Liver (tissue), 9 donors: Measurements from ENCODE around the gene MARK1. TPM values are rescaled to one million over a fixed set of nuclear protein-coding genes. Genes with fewer than 3 reads are reported as not detected.
"Not testable (repeated sequence)": the region's sequence is repeated elsewhere in the genome, so short reads cannot be mapped to it uniquely, and the experiment has no call there.

Experiments
- DNase-seq: peaks from one replicate; pipeline ENCODE4 v3.0.0-alpha.2; 2017; ENCODE audit warnings: low spot score
- H3K27ac ChIP-seq, 2 donors: one replicate each; pipeline ENCODE4 v1.7.0; 2013; ENCODE audit warnings: inconsistent platforms in 2 of 2, low read length in 2 of 2, control low read depth in 1 of 2, low read depth in 1 of 2, mild to moderate bottlenecking in 1 of 2
- H3K27me3 ChIP-seq, 4 donors: one replicate each; pipeline versions ENCODE4 v1.6.1 to v1.7.0; 2013; ENCODE audit warnings: low read length in 3 of 4, inconsistent platforms in 1 of 4, mild to moderate bottlenecking in 1 of 4, moderate library complexity in 1 of 4; ENCODE audit not compliant: control insufficient read depth in 4 of 4, insufficient read depth in 4 of 4
- H3K36me3 ChIP-seq, 4 donors: one replicate each; pipeline versions ENCODE4 v1.6.1 to v1.7.0; 2013; ENCODE audit warnings: low read length in 3 of 4, mild to moderate bottlenecking in 3 of 4, low read depth in 1 of 4, moderate library complexity in 1 of 4; ENCODE audit not compliant: control insufficient read depth in 4 of 4, insufficient read depth in 3 of 4
- H3K4me1 ChIP-seq, 4 donors: one replicate each; pipeline versions ENCODE4 v1.6.1 to v1.7.0; 2013; ENCODE audit warnings: low read length in 3 of 4, mild to moderate bottlenecking in 3 of 4, moderate library complexity in 1 of 4; ENCODE audit not compliant: control insufficient read depth in 4 of 4, insufficient read depth in 4 of 4
- H3K4me3 ChIP-seq, 3 donors: one replicate each; pipeline versions ENCODE4 v1.6.1 to v1.7.0; 2013; ENCODE audit warnings: low read length in 3 of 3, control low read depth in 1 of 3, low read depth in 1 of 3, mild to moderate bottlenecking in 1 of 3
- H3K9ac ChIP-seq, 2 donors: one replicate each; pipeline ENCODE4 v1.7.0; 2013; ENCODE audit warnings: low read length in 2 of 2, mild to moderate bottlenecking in 2 of 2, moderate library complexity in 2 of 2, control low read depth in 1 of 2, low read depth in 1 of 2
- H3K9me3 ChIP-seq, 4 donors: one replicate each; pipeline versions ENCODE4 v1.6.1 to v1.7.0; 2013; ENCODE audit warnings: low read length in 3 of 4; ENCODE audit not compliant: control insufficient read depth in 4 of 4
- CTCF ChIP-seq: fragments of 150-350 bp; IDR thresholded peaks from 2 replicates; pipeline ENCODE4 v1.5.1; 2017; ENCODE audit warnings: improper control_type of control experiment, low read depth, low read length; ENCODE audit not compliant: missing input control
- EGR1 ChIP-seq, 2 donors: IDR thresholded peaks; 2 replicates each; pipeline ENCODE4 v1.6.1; 2016 to 2018; ENCODE audit warnings: antibody characterized with exemption in 2 of 2, low read depth in 2 of 2
- FOXA1 ChIP-seq: IDR thresholded peaks from 2 replicates; pipeline ENCODE4 v1.6.1; 2016; ENCODE audit warnings: antibody characterized with exemption
- FOXA2 ChIP-seq: IDR thresholded peaks from 2 replicates; pipeline ENCODE4 v1.6.1; 2016; ENCODE audit warnings: antibody characterized with exemption
- GABPA ChIP-seq, 2 donors: IDR thresholded peaks in 1 of 2; conservative IDR thresholded peaks in 1 of 2; 2 replicates each; pipeline ENCODE4 v1.6.1; 2016; ENCODE audit warnings: antibody characterized with exemption in 2 of 2, mild to moderate bottlenecking in 1 of 2, moderate library complexity in 1 of 2
- HNF4A ChIP-seq, 2 donors: conservative IDR thresholded peaks; 2 replicates each; pipeline ENCODE4 v1.6.1; 2016; ENCODE audit warnings: antibody characterized with exemption in 2 of 2, mild to moderate bottlenecking in 2 of 2
- HNF4G ChIP-seq: IDR thresholded peaks from 2 replicates; pipeline ENCODE4 v1.6.1; 2016; ENCODE audit warnings: antibody characterized with exemption
- JUND ChIP-seq, 2 donors: IDR thresholded peaks; 2 replicates each; pipeline ENCODE4 v1.6.1; 2016; ENCODE audit warnings: antibody characterized with exemption in 2 of 2
- NR2F2 ChIP-seq: IDR thresholded peaks from 2 replicates; pipeline ENCODE4 v1.6.1; 2016; ENCODE audit warnings: antibody characterized with exemption
- RAD21 ChIP-seq, 2 donors: IDR thresholded peaks; 2 replicates each; pipeline ENCODE4 v1.6.1; 2016; ENCODE audit warnings: antibody characterized with exemption in 2 of 2, mild to moderate bottlenecking in 2 of 2
- SP1 ChIP-seq: IDR thresholded peaks from 2 replicates; pipeline ENCODE4 v1.6.1; 2018; ENCODE audit warnings: antibody characterized with exemption, mild to moderate bottlenecking
- TAF1 ChIP-seq: conservative IDR thresholded peaks from 2 replicates; pipeline ENCODE4 v1.6.1; 2016; ENCODE audit warnings: antibody characterized with exemption, mild to moderate bottlenecking
- YY1 ChIP-seq: IDR thresholded peaks from 2 replicates; pipeline ENCODE4 v1.6.1; 2016; ENCODE audit warnings: antibody characterized with exemption, mild to moderate bottlenecking
- WGBS: extraction: QIAGEN DNeasy Blood & Tissue Kit; methylation state at CpG from one replicate; pipeline ENCODE4 v1.1.7; 2013; 5-methylcytosine and 5-hydroxymethylcytosine counted together
- polyA plus RNA-seq, 2 donors: library from polyadenylated mRNA; stranded (reverse) in 1 of 2; unstranded in 1 of 2; fragments of 200-250 nt in 1 of 2; fragments of >200 nt in 1 of 2; fragmentation: Nextera tagmentation in 1 of 2; extraction: Ambion mirVana in 1 of 2; gene quantifications; one replicate each; pipeline versions ENCODE4 v1.2.1 to v1.2.3, GENCODE V29; 2013 to 2015
- total RNA-seq, 2 donors: library from RNA; depleted of rRNA; stranded (reverse); fragments of >200 nt; gene quantifications; one replicate each; pipeline ENCODE4 v1.2.3, GENCODE V29; 2014
- TF ChIP-seq, protein P1 (sequence below): IDR thresholded peaks from 2 replicates; pipeline ENCODE4 v1.6.1; 2016; ENCODE audit warnings: antibody characterized with exemption
- TF ChIP-seq, protein P2 (sequence below): IDR thresholded peaks from 2 replicates; pipeline ENCODE4 v1.6.1; 2016; ENCODE audit warnings: antibody characterized with exemption
- TF ChIP-seq, protein P3 (sequence below): IDR thresholded peaks from 2 replicates; pipeline ENCODE4 v1.6.1; 2016; ENCODE audit warnings: antibody characterized with exemption
- TF ChIP-seq, protein P4 (sequence below): IDR thresholded peaks from 2 replicates; pipeline ENCODE4 v1.6.1; 2016; ENCODE audit warnings: antibody characterized with exemption, mild to moderate bottlenecking
- donor health status: healthy.
- donor health status: healthy.
- donor health status: healthy.
- donor health status: healthy.
- donor health status: healthy.

The MARK1 gene
- total and polyA plus RNA-seq, 4 donors = 0.10 to 0.59 (median 0.25) TPM

- TF ChIP-seq FOXA2 = no peak
- Histone ChIP-seq H3K36me3 (no peaks in the 10 kb centered on the region), H3K4me1 (peaks cover 3 to 11% (median 10%) of the 10 kb centered on the region in 4 donors), H3K9ac (no peak overlapping the region), H3K9me3 (no peaks in the 10 kb centered on the region), H3K27me3 (no peaks in the 10 kb centered on the region), H3K4me3 (no peak overlapping the region), H3K27ac (no peak overlapping the region)
- no peak for DNase-seq
- WGBS = 93% methylated on average over 17 of the region's 17 CpGs
These were observed 155.1 kb downstream of the MARK1 start for GRCh38 chr1:220682901-220683576.

GRCh38 chr1:220683716-220684115 lies 155.8 kb downstream of the MARK1 start:
- not testable (repeated sequence) for H3K27ac ChIP-seq, H3K36me3 ChIP-seq, H3K4me3 ChIP-seq, H3K9ac ChIP-seq, DNase-seq, H3K27me3 ChIP-seq, H3K9me3 ChIP-seq
- H3K4me1 ChIP-seq = peaks cover 3 to 11% (median 10%) of the 10 kb centered on the region in 4 donors
- WGBS = 97% methylated on average over 12 of the region's 12 CpGs

DNA sequence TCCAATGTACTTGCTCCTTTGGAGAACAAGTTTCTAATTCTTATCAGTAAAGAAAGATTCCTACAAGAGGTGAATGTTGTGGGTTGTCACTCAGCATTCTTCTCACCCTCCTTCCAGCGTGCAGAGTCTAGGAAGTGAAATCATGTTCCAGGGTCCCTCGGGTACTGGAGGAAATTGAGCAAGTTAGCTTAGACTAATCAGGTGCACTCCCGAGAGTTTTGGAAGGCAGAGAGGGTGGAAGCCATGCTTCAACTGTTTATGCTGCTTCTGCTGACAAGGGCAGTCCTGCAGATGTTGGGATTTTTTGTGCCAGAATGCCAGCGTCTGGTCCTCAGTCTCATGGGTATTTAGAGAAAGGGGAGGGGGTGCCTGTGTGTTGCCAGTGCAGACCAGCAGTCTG lies 157.0 kb downstream of the MARK1 start:
- Histone ChIP-seq H3K9me3 (no peaks in the 10 kb centered on the region), H3K9ac (no peak overlapping the region), H3K4me1 (peaks cover 3 to 14% (median 13%) of the 10 kb centered on the region in 4 donors), H3K27me3 (no peaks in the 10 kb centered on the region), H3K4me3 (no peak overlapping the region), H3K36me3 (no peaks in the 10 kb centered on the region), H3K27ac (no peak overlapping the region)
- TF ChIP-seq, protein P1, sequence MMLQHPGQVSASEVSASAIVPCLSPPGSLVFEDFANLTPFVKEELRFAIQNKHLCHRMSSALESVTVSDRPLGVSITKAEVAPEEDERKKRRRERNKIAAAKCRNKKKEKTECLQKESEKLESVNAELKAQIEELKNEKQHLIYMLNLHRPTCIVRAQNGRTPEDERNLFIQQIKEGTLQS = no peak
- TF ChIP-seq FOXA2 (no peak), GABPA (IDR thresholded peaks at IDR 0.05 in 1 of 2, conservative IDR thresholded peaks at IDR 0.05 in 1 of 2) (no peak), RAD21 (IDR thresholded peaks at IDR 0.05) (no peak), NR2F2 (no peak), SP1 (no peak), EGR1 (IDR thresholded peaks at IDR 0.05; ENCODE audit: low read depth in 2 of 2) (no peak), HNF4A (conservative IDR thresholded peaks at IDR 0.05) (no peak), YY1 (no peak), FOXA1 (no peak), HNF4G (no peak), TAF1 (no peak), JUND (IDR thresholded peaks at IDR 0.05) (no peak), CTCF (no peak)
- TF ChIP-seq, protein P2, sequence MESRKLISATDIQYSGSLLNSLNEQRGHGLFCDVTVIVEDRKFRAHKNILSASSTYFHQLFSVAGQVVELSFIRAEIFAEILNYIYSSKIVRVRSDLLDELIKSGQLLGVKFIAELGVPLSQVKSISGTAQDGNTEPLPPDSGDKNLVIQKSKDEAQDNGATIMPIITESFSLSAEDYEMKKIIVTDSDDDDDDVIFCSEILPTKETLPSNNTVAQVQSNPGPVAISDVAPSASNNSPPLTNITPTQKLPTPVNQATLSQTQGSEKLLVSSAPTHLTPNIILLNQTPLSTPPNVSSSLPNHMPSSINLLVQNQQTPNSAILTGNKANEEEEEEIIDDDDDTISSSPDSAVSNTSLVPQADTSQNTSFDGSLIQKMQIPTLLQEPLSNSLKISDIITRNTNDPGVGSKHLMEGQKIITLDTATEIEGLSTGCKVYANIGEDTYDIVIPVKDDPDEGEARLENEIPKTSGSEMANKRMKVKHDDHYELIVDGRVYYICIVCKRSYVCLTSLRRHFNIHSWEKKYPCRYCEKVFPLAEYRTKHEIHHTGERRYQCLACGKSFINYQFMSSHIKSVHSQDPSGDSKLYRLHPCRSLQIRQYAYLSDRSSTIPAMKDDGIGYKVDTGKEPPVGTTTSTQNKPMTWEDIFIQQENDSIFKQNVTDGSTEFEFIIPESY = no peak
- TF ChIP-seq, protein P3, sequence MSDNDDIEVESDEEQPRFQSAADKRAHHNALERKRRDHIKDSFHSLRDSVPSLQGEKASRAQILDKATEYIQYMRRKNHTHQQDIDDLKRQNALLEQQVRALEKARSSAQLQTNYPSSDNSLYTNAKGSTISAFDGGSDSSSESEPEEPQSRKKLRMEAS = no peak
- TF ChIP-seq, protein P4, sequence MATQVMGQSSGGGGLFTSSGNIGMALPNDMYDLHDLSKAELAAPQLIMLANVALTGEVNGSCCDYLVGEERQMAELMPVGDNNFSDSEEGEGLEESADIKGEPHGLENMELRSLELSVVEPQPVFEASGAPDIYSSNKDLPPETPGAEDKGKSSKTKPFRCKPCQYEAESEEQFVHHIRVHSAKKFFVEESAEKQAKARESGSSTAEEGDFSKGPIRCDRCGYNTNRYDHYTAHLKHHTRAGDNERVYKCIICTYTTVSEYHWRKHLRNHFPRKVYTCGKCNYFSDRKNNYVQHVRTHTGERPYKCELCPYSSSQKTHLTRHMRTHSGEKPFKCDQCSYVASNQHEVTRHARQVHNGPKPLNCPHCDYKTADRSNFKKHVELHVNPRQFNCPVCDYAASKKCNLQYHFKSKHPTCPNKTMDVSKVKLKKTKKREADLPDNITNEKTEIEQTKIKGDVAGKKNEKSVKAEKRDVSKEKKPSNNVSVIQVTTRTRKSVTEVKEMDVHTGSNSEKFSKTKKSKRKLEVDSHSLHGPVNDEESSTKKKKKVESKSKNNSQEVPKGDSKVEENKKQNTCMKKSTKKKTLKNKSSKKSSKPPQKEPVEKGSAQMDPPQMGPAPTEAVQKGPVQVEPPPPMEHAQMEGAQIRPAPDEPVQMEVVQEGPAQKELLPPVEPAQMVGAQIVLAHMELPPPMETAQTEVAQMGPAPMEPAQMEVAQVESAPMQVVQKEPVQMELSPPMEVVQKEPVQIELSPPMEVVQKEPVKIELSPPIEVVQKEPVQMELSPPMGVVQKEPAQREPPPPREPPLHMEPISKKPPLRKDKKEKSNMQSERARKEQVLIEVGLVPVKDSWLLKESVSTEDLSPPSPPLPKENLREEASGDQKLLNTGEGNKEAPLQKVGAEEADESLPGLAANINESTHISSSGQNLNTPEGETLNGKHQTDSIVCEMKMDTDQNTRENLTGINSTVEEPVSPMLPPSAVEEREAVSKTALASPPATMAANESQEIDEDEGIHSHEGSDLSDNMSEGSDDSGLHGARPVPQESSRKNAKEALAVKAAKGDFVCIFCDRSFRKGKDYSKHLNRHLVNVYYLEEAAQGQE = no peak
- WGBS = 80% methylated on average over 4 of the region's 4 CpGs
- DNase-seq = no peak
